GM12891 (cell line): Measurements from ENCODE around the gene PGA4.
"Not testable (repeated sequence)": the region's sequence is repeated elsewhere in the genome, so short reads cannot be mapped to it uniquely, and the experiment has no call there.

ENCODE experiments used
- POLR2A ChIP-seq: IDR thresholded peaks from 2 replicates; pipeline ENCODE4 v1.6.1; 2011; ENCODE audit warnings: low read depth, low read length, control low read depth
- POLR2AphosphoS5 ChIP-seq: IDR thresholded peaks from 2 replicates; pipeline ENCODE4 v1.6.1; 2011; ENCODE audit warnings: low read depth, low read length, control low read depth
- TAF1 ChIP-seq: IDR thresholded peaks from 2 replicates; pipeline ENCODE4 v1.6.1; 2011; ENCODE audit warnings: low read depth, low read length, control low read depth

DNA sequence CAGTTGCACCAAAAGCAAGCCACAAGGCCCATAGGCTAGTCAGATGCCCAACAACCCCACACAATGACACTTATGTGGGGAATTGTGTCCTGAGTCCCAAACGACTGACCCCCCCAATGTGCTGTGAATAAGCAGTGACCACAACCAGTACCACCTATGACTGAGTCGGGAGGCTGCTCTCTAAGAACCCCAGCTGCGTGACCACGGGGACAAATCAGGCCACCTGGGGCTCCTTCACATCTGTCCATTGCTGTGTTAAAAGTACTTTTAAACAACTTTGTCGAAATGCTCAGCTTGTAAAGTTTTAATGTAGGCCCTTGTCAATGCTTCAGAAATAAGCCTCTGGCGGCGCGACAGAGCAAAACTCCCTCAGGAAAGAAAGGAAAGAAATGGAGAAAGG, 18.1 kb downstream of the PGA4 start:
- not testable (repeated sequence) for TF ChIP-seq POLR2A, TAF1, POLR2AphosphoS5
